Aorta (tissue), 5 donors: Measurements from ENCODE around the gene ARAP1. TPM values are rescaled to one million over a fixed set of nuclear protein-coding genes. Genes with fewer than 3 reads are reported as not detected.

Experiments
- ATAC-seq: fragments of 200-7000 bp; cut with Tn5 transposase; one replicate; pipeline ENCODE4 v1.9.1; 2022; ENCODE audit warnings: moderate library complexity; ENCODE audit not compliant: low FRiP score
- DNase-seq, 2 donors: peaks; one replicate each; pipeline ENCODE4 v3.0.0-alpha.2; 2020
- H3K27ac ChIP-seq, 2 donors: one replicate each; pipeline ENCODE4 v1.5.1; 2013; ENCODE audit warnings: low read length in 2 of 2, mild to moderate bottlenecking in 2 of 2, moderate library complexity in 2 of 2, control low read depth in 1 of 2, inconsistent platforms in 1 of 2, low read depth in 1 of 2
- H3K27me3 ChIP-seq, 2 donors: one replicate each; pipeline ENCODE4 v1.6.1; 2013; ENCODE audit warnings: control low read depth in 1 of 2, low read length in 1 of 2, mild to moderate bottlenecking in 1 of 2, moderate library complexity in 1 of 2; ENCODE audit not compliant: insufficient read depth in 2 of 2, control insufficient read depth in 1 of 2
- H3K36me3 ChIP-seq, 2 donors: one replicate each; pipeline ENCODE4 v1.6.1; 2013; ENCODE audit warnings: control low read depth in 1 of 2, low read length in 1 of 2, mild to moderate bottlenecking in 1 of 2; ENCODE audit not compliant: insufficient read depth in 2 of 2, control insufficient read depth in 1 of 2
- H3K4me1 ChIP-seq, 2 donors: one replicate each; pipeline ENCODE4 v1.6.1; 2013; ENCODE audit warnings: low read length in 2 of 2, control low read depth in 1 of 2, mild to moderate bottlenecking in 1 of 2, moderate library complexity in 1 of 2; ENCODE audit not compliant: insufficient read depth in 2 of 2, control insufficient read depth in 1 of 2
- H3K4me3 ChIP-seq, 2 donors: one replicate each; pipeline ENCODE4 v1.5.1; 2013; ENCODE audit warnings: low read length in 2 of 2, control low read depth in 1 of 2, mild to moderate bottlenecking in 1 of 2
- H3K9me3 ChIP-seq: one replicate; pipeline ENCODE4 v1.6.1; 2013; ENCODE audit warnings: mild to moderate bottlenecking, low read length; ENCODE audit not compliant: control insufficient read depth
- WGBS, 2 donors: extraction: QIAGEN DNeasy Blood & Tissue Kit; methylation state at CpG; one replicate each; pipeline ENCODE4 v1.1.7; 2013; 5-methylcytosine and 5-hydroxymethylcytosine counted together
- intact Hi-C, 2 donors: fragments of 100-400 bp; cut with DNase I; formaldehyde crosslinking; loops; one replicate each; pipeline versions ENCODE4 v1.14.2 to v1.15.0; 2022
- polyA plus RNA-seq, 2 donors: library from polyadenylated mRNA; stranded (reverse); fragments of 200-250 nt; gene quantifications; one replicate each; pipeline ENCODE4 v1.2.3, GENCODE V29; 2013
- total RNA-seq, 2 donors: library from RNA; stranded (reverse); fragmentation: NEBNext Ultra II Directional; extraction: Animal tissue kit (Norgen Biotek cat#: 25700); gene quantifications; one replicate each; pipeline ENCODE4 v1.2.1, GENCODE V29; 2021
- donor health status: healthy with polysubstance abuse.
- donor health status: Bipolar disorder and iron deficiency.
- donor health status: DM: no; HTN: no; CAD: no.
- donor health status: DM: no; HTN: no; CAD: no.
- donor health status: DM: yes; HTN: yes; CAD: no.

Gene ARAP1
- total and polyA plus RNA-seq, 4 donors = 30.8 to 166 (median 66.4) TPM

DNA sequence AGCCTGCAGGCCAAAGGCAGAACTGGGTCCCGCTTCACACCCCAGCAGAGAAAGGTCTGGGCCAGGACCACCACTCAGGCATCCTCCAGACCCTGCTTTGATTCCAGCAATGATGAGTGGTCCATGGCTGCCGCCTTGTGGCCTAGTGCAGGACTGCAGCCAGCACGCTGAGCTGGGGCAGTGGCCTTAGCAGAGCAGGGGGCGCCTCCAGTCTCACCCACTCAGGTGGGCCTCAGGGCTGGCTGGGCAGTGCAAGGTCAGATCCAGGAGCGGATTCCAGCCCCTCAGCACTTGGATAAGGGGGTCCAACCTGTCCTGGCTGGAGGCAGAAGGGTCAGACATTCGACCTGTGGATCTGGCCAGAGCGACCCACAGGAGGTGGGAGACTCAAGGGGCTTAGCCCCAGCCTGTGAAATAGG, 68.4 kb downstream of the ARAP1 start:
- WGBS, 2 donors = 53 to 56% methylated on average over 7 of the region's 7 CpGs
- peak; percentile 72 to 92 for DNase-seq
- peak; percentile 78 for ATAC-seq
- Histone ChIP-seq H3K4me1 (no peaks in the 10 kb centered on the region), H3K4me3 (no peak overlapping the region), H3K27me3 (no peaks in the 10 kb centered on the region), H3K36me3 (peaks cover 0 to 1% of the 10 kb centered on the region in 2 donors), H3K27ac (no peak overlapping the region), H3K9me3 (no peaks in the 10 kb centered on the region)
- intact Hi-C loops = loop anchor here (1.0 to 5.0 kb wide), 3 partner anchors 97 to 211 kb away; no protein-coding TSS in a partner anchor

- H3K36me3 ChIP-seq = peaks cover 0 to 1% of the 10 kb centered on the region in 2 donors
- intact Hi-C loops = loop anchor here (1.0 to 5.0 kb wide), 2 partner anchors 98 to 211 kb away; no protein-coding TSS in a partner anchor
- H3K27me3 ChIP-seq = no peaks in the 10 kb centered on the region
- H3K27ac ChIP-seq = no peak overlapping the region
- DNase-seq (no peak), ATAC-seq (no peak)
- no peak overlapping the region for H3K4me3 ChIP-seq
- 51 to 55% methylated on average over 1 to 4 of the region's 4 CpGs for WGBS, 2 donors
- H3K4me1 ChIP-seq = no peaks in the 10 kb centered on the region
- H3K9me3 ChIP-seq = no peaks in the 10 kb centered on the region
Observed at GRCh38 chr11:72682858-72683243, 69.4 kb downstream of the ARAP1 start.

- Histone ChIP-seq H3K9me3 (no peaks in the 10 kb centered on the region), H3K4me1 (no peaks in the 10 kb centered on the region), H3K36me3 (no peaks in the 10 kb centered on the region), H3K4me3 (no peak overlapping the region), H3K27me3 (no peaks in the 10 kb centered on the region), H3K27ac (no peak overlapping the region)
- WGBS, 2 donors = 62 to 68% methylated on average over 5 of the region's 5 CpGs
- DNase-seq (no peak), ATAC-seq (no peak)
- intact Hi-C loops = loop anchor here (5.0 kb wide), 1 partner anchor 210 kb away; no protein-coding TSS in a partner anchor
Observed at GRCh38 chr11:72682238-72682857, 69.9 kb downstream of the ARAP1 start.

DNA sequence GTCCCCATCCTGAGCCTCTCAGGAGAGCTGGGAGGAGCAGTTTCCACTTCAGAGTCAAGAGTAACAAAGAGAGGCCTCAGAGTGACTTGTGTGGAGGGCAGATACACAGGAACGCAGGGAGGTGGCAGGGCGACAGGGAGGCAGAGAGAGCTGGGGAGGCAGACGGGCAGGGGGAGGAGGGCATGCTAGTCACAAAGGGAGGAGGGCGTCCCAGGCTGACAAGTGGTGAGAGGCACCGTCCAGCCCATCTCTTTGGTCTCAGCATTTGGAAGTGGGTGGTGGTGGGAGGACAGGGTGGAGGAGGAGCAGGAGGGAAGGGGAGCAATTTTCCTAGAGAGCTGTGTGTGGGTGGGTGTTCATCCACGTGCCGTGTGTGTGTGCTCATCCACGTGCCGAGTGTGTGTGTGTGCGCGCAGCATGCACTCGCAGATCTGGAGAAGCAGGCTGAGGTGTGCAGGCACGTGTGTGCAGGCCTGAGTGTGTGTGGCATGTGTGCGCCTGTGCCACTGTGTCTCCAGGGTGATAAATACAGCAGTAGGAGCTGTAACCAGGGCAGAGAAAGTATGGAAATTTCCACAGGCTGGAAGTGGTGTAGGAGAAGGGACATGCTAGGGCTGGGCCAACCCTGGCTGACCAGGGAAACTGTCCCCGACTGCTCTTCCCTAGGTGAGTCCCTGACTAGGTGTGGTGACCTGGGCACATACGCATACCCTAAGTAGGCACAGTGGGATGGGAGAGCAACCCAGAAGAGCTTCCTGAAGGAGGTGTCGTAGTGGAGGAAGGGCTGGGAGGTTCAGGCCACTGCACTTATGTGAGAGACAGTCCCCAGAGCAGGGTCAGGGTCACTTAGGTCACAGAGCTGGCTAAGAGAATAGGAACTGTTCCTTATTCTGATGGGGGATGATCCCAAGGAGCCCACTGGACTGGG, 70.7 kb downstream of the ARAP1 start:
- Histone ChIP-seq H3K9me3 (no peaks in the 10 kb centered on the region), H3K4me1 (no peaks in the 10 kb centered on the region), H3K36me3 (no peaks in the 10 kb centered on the region), H3K4me3 (no peak overlapping the region), H3K27ac (no peak overlapping the region), H3K27me3 (no peaks in the 10 kb centered on the region)
- ATAC-seq (no peak), DNase-seq (no peak)
- intact Hi-C loops = loop anchor here (5.0 kb wide), 1 partner anchor 209 kb away; no protein-coding TSS in a partner anchor
- WGBS, 2 donors = 35 to 38% methylated on average over 17 of the region's 17 CpGs

- H3K27ac ChIP-seq = no peak overlapping the region
- H3K4me1 ChIP-seq = no peaks in the 10 kb centered on the region
- H3K9me3 ChIP-seq = no peaks in the 10 kb centered on the region
- H3K27me3 ChIP-seq = no peaks in the 10 kb centered on the region
- 68 to 70% methylated on average over 5 to 6 of the region's 6 CpGs for WGBS, 2 donors
- no peak for ATAC-seq
- H3K4me3 ChIP-seq = no peak overlapping the region
- no peaks in the 10 kb centered on the region for H3K36me3 ChIP-seq
- intact Hi-C loops = loop anchor here (5.0 kb wide), 1 partner anchor 208 kb away; no protein-coding TSS in a partner anchor
- DNase-seq = no peak
Observed at GRCh38 chr11:72680624-72681158, 71.5 kb downstream of the ARAP1 start.

DNA sequence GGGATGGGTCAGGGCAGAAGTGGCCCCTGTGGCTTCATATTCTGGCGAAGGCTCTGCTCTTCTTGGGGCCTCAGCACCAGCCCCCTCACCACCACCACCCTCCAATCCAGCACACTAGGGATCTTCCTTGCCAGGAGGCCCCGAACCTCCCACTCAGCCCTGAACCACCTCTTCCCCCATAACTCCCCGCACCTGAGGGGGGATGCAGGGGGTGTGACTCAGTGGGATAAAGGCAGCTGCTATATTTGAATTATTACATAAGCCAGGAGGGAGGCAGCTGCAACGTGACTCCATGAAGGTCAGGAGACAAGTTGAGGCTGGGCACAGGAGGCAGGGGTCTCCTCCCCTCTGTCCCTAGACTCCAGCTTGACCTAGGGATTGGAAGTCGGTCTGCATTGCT, 72.3 kb downstream of the ARAP1 start:
- Histone ChIP-seq H3K27ac (no peak overlapping the region), H3K4me3 (no peak overlapping the region), H3K4me1 (no peaks in the 10 kb centered on the region), H3K36me3 (no peaks in the 10 kb centered on the region), H3K27me3 (no peaks in the 10 kb centered on the region), H3K9me3 (no peaks in the 10 kb centered on the region)
- 57 to 69% methylated on average over 4 to 5 of the region's 5 CpGs for WGBS, 2 donors
- no peak for DNase-seq
- no peak for ATAC-seq
- intact Hi-C loops = loop anchor here (5.0 kb wide), 1 partner anchor 208 kb away; no protein-coding TSS in a partner anchor

DNA sequence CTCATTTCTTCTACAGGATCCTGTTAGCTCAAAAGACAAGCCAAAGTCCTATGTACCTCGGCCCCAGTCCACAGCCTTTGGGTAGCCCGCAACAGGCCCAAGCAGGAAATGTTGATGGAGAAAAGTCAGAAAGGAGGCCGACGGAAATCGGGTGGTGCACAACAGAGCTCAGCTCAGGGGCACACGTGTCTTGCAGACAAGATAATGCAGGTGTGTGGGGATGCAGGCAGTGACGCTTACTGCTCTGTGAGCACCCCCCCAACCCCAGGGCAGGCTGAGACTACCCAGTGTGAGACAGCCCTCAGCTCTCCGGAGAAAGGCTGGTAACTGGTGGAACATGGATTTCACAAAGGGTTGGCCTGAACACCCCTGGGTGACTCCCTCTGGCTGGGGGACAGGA, 73.7 kb downstream of the ARAP1 start:
- Histone ChIP-seq H3K27ac (no peak overlapping the region), H3K9me3 (no peaks in the 10 kb centered on the region), H3K36me3 (no peaks in the 10 kb centered on the region), H3K4me1 (no peaks in the 10 kb centered on the region), H3K27me3 (no peaks in the 10 kb centered on the region), H3K4me3 (no peak overlapping the region)
- no peak for DNase-seq
- 76 to 79% methylated on average over 8 of the region's 8 CpGs for WGBS, 2 donors
- intact Hi-C loops = no loop called here
- ATAC-seq = no peak

- DNase-seq (peak; percentile 75 to 92), ATAC-seq (no peak)
- Histone ChIP-seq H3K36me3 (no peaks in the 10 kb centered on the region), H3K4me1 (no peaks in the 10 kb centered on the region), H3K27me3 (no peaks in the 10 kb centered on the region), H3K27ac (no peak overlapping the region), H3K4me3 (no peak overlapping the region), H3K9me3 (no peaks in the 10 kb centered on the region)
- intact Hi-C loops = no loop called here
- 3% methylated on average over 25 to 30 of the region's 30 CpGs for WGBS, 2 donors
Observed at GRCh38 chr11:72676861-72677341, 75.3 kb downstream of the ARAP1 start.
